Osteocyte (in vitro differentiated cells): ENCODE data around the gene HSPA1A. TPM values are rescaled to one million over a fixed set of nuclear protein-coding genes. Genes with fewer than 3 reads are reported as not detected.

Source experiments
- DNase-seq: peaks from one replicate; pipeline ENCODE4 v3.0.0; 2021; ENCODE audit warnings: mixed read lengths; ENCODE audit not compliant: unreplicated experiment; ENCODE audit errors: extremely low spot score
- H3K27ac Mint-ChIP-seq: one replicate; pipeline ENCODE4 v1.8.0; 2021; ENCODE audit warnings: mild to moderate bottlenecking, mixed read lengths; ENCODE audit not compliant: unreplicated experiment
- H3K27me3 Mint-ChIP-seq: one replicate; pipeline ENCODE4 v1.8.0; 2021; ENCODE audit warnings: mixed read lengths; ENCODE audit not compliant: unreplicated experiment
- H3K36me3 Mint-ChIP-seq: one replicate; pipeline ENCODE4 v1.8.0; 2021; ENCODE audit warnings: mixed read lengths; ENCODE audit not compliant: unreplicated experiment
- H3K4me1 Mint-ChIP-seq: one replicate; pipeline ENCODE4 v1.8.0; 2021; ENCODE audit warnings: mixed read lengths; ENCODE audit not compliant: unreplicated experiment
- H3K4me3 Mint-ChIP-seq: one replicate; pipeline ENCODE4 v1.8.0; 2021; ENCODE audit warnings: mild to moderate bottlenecking, moderate library complexity, mixed read lengths; ENCODE audit not compliant: unreplicated experiment
- H3K9me3 Mint-ChIP-seq: one replicate; pipeline ENCODE4 v1.8.0; 2021; ENCODE audit warnings: mixed read lengths; ENCODE audit not compliant: unreplicated experiment
- total RNA-seq: library from RNA; stranded (reverse); gene quantifications from 2 replicates; pipeline ENCODE4 v1.2.1, GENCODE V29; 2021
- TF ChIP-seq, protein P1 (sequence below): fragments of 200-600 bp; sonication (generic); IDR thresholded peaks from 2 replicates; pipeline ENCODE4 v1.5.0; 2021; ENCODE audit warnings: antibody characterized with exemption, mild to moderate bottlenecking, moderate library complexity

HSPA1A gene
- total RNA-seq, 1 donor from 2014 or later, result 24.8 TPM

DNA sequence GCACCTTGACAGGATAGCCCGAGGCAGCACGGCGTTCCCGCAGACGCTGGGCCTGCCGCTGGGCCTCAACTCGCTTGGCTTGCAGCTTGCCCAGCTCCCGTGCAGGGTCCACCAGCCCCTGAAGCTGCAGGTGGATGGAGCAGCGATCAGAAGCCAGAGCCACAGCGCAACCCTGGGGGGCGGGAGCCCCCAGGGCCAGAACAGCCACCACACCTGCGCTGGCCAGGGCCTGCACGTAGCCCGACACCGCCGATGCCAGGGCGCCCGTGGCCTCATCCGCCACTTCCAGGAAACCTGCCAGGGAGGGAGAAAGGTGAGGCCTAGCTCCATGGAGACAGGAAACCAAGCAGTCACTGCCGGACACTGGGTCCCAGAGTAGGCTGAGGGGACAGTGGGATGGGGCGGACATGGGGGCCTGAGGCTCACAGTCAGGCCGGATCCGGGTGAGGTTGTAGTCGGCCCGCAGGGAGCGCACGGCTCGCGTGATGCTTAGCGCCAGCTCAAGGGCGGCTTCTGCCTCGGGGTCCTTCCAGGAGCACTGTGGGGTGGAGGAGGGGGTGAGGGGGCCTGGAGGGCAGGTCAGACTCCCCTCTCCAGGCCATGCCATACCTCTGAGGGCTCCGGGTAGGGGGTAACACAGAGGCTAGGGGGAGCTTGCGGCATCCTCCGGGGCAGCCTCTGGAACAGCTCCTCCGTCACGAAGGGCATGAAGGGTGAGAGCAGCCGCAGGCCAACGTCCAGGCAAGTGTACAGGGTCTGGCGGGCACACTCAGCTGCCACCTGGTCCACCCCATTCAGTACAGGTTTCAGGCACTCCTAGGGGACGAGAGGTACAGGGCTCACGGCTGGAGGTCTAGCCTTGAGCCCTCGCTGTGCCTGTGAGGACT, 36.1 kb upstream of the HSPA1A start:
- TF ChIP-seq, protein P1, sequence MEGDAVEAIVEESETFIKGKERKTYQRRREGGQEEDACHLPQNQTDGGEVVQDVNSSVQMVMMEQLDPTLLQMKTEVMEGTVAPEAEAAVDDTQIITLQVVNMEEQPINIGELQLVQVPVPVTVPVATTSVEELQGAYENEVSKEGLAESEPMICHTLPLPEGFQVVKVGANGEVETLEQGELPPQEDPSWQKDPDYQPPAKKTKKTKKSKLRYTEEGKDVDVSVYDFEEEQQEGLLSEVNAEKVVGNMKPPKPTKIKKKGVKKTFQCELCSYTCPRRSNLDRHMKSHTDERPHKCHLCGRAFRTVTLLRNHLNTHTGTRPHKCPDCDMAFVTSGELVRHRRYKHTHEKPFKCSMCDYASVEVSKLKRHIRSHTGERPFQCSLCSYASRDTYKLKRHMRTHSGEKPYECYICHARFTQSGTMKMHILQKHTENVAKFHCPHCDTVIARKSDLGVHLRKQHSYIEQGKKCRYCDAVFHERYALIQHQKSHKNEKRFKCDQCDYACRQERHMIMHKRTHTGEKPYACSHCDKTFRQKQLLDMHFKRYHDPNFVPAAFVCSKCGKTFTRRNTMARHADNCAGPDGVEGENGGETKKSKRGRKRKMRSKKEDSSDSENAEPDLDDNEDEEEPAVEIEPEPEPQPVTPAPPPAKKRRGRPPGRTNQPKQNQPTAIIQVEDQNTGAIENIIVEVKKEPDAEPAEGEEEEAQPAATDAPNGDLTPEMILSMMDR, result no peak
- Mint-ChIP-seq H3K36me3 (peaks cover 11% of the 10 kb centered on the region), H3K9me3 (no peaks in the 10 kb centered on the region), H3K27ac (no peak overlapping the region), H3K4me3 (no peak overlapping the region), H3K4me1 (peaks cover 9% of the 10 kb centered on the region), H3K27me3 (no peaks in the 10 kb centered on the region)
- no peak for DNase-seq

DNA sequence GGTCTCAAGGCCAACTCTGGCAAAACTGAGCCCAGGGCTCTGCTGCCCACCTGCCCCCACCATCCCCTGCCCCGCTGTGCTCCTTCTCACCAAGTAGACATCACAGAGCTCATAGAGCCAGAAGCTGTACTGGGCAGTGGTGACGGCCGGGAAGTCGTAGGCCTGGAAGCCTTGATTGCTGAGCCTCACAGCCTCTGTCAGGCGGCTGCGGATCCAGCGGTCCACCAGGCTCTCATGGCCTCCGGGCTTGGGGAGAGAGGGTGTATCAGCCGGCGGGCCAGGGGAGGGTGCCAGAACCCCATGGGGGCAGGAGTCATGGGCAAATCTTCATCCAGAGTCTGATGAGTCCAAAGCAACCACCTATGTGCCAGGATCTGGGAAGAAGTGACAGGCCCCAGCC, 35.4 kb upstream of the HSPA1A start:
- TF ChIP-seq, protein P1, result no peak
- peaks cover 9% of the 10 kb centered on the region for H3K4me1 Mint-ChIP-seq
- no peaks in the 10 kb centered on the region for H3K27me3 Mint-ChIP-seq
- H3K9me3 Mint-ChIP-seq, result no peaks in the 10 kb centered on the region
- peaks cover 16% of the 10 kb centered on the region for H3K36me3 Mint-ChIP-seq
- no peak overlapping the region for H3K27ac Mint-ChIP-seq
- no peak for DNase-seq
- no peak overlapping the region for H3K4me3 Mint-ChIP-seq

DNA sequence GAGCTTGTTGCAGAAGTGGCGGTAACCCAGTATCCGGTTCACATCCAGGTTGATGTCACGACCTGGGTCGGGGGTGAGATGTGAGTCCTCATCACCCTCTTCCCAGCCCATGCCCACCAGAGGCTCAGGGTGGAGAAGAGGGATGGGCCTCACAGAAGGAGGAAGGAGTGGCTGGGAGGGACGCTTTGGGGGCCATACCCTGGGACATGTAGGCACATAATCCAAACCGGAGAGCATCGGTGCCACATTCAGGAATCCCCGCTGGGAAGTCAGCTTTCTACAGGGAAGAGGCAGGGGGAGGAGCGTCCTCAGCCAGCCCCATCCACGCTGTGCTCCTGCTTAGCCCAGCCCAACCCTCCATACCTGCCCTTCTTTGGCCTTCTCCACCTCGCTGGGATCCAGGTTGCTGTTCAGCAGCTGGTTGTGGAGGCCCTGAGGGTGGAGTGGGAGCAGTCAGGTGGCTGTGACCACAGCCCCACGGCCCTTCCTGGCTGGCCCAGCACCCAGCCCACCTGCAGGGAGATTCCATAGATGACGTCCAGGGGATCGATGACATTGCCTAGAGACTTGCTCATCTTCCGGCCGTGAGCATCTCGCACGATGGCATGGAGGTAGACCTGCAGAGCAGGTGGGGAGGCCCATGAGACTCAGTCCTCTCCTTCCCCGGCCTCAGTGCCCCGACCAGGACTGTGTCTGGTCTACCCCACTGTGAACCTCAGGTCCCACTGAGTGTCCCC, 34.7 kb upstream of the HSPA1A start:
- H3K4me3 Mint-ChIP-seq, result no peak overlapping the region
- no peaks in the 10 kb centered on the region for H3K9me3 Mint-ChIP-seq
- no peak for DNase-seq
- no peak overlapping the region for H3K27ac Mint-ChIP-seq
- no peaks in the 10 kb centered on the region for H3K27me3 Mint-ChIP-seq
- H3K36me3 Mint-ChIP-seq, result peaks cover 16% of the 10 kb centered on the region
- TF ChIP-seq, protein P1, result no peak
- H3K4me1 Mint-ChIP-seq, result peaks cover 9% of the 10 kb centered on the region

DNA sequence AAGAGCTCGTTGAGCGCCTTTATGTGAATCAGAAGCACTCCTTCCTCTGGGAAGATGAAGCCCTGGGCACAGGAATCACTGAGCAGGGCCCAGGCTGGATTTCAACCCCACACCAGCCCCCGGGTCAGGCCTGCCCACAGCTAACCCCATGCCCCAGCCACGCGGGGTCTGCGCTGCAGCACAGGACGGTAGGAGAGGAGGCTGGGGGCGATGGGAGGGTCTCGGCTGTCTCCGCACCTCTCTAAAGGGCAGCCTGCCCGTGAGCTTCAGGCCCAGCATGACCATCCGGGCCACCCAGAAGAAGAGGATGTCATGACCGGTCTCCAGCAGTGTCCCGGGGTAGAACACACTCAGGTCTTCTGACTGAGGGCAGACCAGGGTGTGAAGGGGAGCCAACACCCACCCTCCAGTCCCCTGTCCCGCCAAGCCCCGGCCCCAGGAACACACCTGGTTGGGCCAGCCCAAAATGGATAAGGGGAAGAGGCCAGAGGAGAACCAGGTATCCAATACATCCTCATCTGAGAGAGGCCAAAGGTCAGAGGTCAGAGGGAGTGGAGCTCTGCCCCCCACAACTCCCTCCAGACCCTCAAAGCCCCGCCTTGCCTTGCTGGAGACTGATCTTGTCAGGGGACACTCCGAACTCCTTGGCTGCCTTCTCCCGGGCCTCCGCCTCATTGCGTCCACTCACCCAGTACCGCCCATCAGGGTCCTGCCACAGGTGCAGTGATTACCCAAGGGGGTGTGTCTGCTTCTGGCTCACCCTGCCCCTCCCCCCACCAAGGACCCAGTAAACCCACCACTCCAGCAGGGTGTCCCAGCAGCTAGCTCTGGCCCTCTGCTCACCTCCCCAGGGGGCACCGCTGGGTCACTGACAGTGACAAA, 33.9 kb upstream of the HSPA1A start:
- no peak overlapping the region for H3K4me3 Mint-ChIP-seq
- peaks cover 16% of the 10 kb centered on the region for H3K36me3 Mint-ChIP-seq
- TF ChIP-seq, protein P1, result no peak
- H3K27ac Mint-ChIP-seq, result no peak overlapping the region
- H3K9me3 Mint-ChIP-seq, result no peaks in the 10 kb centered on the region
- DNase-seq, result no peak
- H3K4me1 Mint-ChIP-seq, result peaks cover 9% of the 10 kb centered on the region
- no peaks in the 10 kb centered on the region for H3K27me3 Mint-ChIP-seq
